Calu3 (cell line): ENCODE results near the gene MTG2. TPM values are rescaled to one million over a fixed set of nuclear protein-coding genes. Genes with fewer than 3 reads are reported as not detected.

Experiments used
- BruUV-seq: library from RNA; stranded (reverse); fragments of 400-500 nt; replicated peaks from 2 replicates; lab custom pipeline; 2021; lab: Mats Ljungman, UMichigan
- CTCF ChIA-PET: fragments of 300-600 bp; sonication (Branson Sonifier 250); formaldehyde crosslinking; loops from one replicate; lab custom pipeline; 2022; ENCODE audit warnings: antibody characterized with exemption; lab: Charles Lee
- DNase-seq: peaks from one replicate; pipeline ENCODE4 v3.0.0; 2022
- H3K27ac Mint-ChIP-seq: one replicate; pipeline ENCODE4 v1.8.0; 2022; ENCODE audit warnings: mixed read lengths; ENCODE audit not compliant: unreplicated experiment
- H3K27me3 Mint-ChIP-seq: one replicate; pipeline ENCODE4 v1.8.0; 2022; ENCODE audit warnings: mixed read lengths; ENCODE audit not compliant: unreplicated experiment
- H3K36me3 Mint-ChIP-seq: one replicate; pipeline ENCODE4 v1.8.0; 2022; ENCODE audit warnings: mild to moderate bottlenecking, moderate library complexity, mixed read lengths; ENCODE audit not compliant: insufficient read depth, unreplicated experiment
- H3K4me1 Mint-ChIP-seq: one replicate; pipeline ENCODE4 v1.8.0; 2022; ENCODE audit warnings: mild to moderate bottlenecking, low read depth, mixed read lengths; ENCODE audit not compliant: unreplicated experiment
- H3K4me3 Mint-ChIP-seq: one replicate; pipeline ENCODE4 v1.8.0; 2022; ENCODE audit warnings: mild to moderate bottlenecking, low read depth, moderate library complexity, mixed read lengths; ENCODE audit not compliant: unreplicated experiment
- H3K9me3 Mint-ChIP-seq: one replicate; pipeline ENCODE4 v1.8.0; 2022; ENCODE audit warnings: low read depth, mixed read lengths; ENCODE audit not compliant: unreplicated experiment
- intact Hi-C: fragments of 100-400 bp; cut with micrococcal nuclease; formaldehyde crosslinking; loops from one replicate; pipeline ENCODE4 v1.10.0; 2022; ENCODE audit not compliant: unreplicated experiment
- total RNA-seq: library from RNA; stranded (reverse); gene quantifications from 2 replicates; pipeline ENCODE4 v1.2.3, GENCODE V29; 2022
- TF ChIP-seq, protein P1 (sequence below): fragments of 200-600 bp; IDR thresholded peaks from one replicate; pipeline ENCODE4 v1.8.0; 2022; ENCODE audit warnings: antibody characterized with exemption; ENCODE audit not compliant: unreplicated experiment

The MTG2 gene
- total RNA-seq, 1 experiment from 2014 or later: 87.9 TPM

DNA sequence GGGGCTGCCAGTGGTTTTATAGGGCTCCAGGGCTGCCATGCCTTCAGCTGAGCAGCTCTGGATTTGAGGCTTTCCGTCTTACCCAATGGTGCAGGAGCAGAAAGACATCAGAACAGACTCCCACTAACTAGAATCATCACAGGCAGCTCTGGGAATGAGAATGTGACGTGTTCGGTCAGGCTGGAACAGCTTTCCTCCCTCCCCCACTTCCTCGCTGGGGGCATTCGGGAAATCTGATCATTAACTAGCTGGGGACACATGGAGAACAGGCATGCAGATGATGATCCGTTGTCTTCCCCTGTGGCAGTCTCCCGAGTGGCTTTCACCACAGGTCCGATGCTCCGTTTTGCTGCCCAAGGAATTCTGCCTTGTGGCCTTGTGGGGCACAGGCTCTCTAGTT is 5.5 kb upstream of the MTG2 start:
- no peak for DNase-seq
- Mint-ChIP-seq H3K9me3 (no peaks in the 10 kb centered on the region), H3K4me1 (peaks cover 8% of the 10 kb centered on the region), H3K36me3 (peaks cover 33% of the 10 kb centered on the region), H3K27me3 (no peaks in the 10 kb centered on the region), H3K27ac (no peak overlapping the region), H3K4me3 (no peak overlapping the region)
- TF ChIP-seq, protein P1, sequence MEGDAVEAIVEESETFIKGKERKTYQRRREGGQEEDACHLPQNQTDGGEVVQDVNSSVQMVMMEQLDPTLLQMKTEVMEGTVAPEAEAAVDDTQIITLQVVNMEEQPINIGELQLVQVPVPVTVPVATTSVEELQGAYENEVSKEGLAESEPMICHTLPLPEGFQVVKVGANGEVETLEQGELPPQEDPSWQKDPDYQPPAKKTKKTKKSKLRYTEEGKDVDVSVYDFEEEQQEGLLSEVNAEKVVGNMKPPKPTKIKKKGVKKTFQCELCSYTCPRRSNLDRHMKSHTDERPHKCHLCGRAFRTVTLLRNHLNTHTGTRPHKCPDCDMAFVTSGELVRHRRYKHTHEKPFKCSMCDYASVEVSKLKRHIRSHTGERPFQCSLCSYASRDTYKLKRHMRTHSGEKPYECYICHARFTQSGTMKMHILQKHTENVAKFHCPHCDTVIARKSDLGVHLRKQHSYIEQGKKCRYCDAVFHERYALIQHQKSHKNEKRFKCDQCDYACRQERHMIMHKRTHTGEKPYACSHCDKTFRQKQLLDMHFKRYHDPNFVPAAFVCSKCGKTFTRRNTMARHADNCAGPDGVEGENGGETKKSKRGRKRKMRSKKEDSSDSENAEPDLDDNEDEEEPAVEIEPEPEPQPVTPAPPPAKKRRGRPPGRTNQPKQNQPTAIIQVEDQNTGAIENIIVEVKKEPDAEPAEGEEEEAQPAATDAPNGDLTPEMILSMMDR: no peak
- BruUV-seq: no TSS peak
- CTCF ChIA-PET: interaction anchor here (0.7 to 1.1 kb wide), 2 partner anchors 58 to 125 kb away, joined by 5 to 6 read pairs; no protein-coding TSS in a partner anchor
- intact Hi-C loops: no loop called here

DNA sequence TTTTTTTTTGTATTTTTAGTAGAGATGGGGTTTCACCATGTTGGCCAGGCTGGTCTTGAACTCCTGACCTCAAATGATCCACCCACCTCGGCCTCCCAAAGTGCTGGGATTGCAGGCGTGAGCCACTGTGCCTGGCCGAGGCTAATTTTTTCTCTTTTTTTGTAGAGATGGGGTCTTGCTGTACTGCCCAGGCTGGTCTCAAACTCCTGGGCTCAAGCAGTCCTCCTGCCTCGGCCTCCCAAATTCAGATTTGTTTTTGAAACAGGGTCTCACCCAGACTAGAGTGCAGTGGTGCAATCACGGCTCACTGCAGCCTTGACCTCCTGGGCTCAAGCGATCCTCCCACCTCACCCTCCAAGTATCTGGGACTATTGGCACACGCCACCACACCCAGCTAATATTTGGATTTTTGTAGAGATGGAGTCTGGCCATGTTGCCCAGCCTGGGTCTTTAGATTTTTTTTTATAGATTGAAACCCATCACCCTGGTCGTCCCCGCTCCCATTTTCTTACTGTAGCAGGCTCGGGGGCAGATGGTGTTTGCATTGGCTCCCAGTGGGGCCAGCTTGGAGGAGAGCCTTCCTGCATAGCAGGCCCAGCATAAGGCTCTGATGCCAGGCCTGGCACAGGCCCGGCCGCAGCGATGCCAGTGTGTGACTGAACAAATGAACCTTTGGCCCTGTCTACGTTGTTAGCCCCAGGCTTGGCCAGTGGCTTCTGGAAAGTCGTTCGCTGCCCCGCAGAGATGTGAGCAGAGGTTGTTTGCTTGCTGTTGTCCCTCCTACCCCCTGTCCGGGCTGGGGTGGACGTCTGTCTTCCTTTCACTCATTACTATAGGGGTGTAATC is 4.3 kb upstream of the MTG2 start:
- intact Hi-C loops: no loop called here
- no peaks in the 10 kb centered on the region for H3K27me3 Mint-ChIP-seq
- CTCF ChIA-PET: interaction anchor here (1.1 kb wide), 1 partner anchor 124 kb away, joined by 6 read pairs; no protein-coding TSS in a partner anchor
- H3K27ac Mint-ChIP-seq: no peak overlapping the region
- BruUV-seq: no TSS peak
- no peaks in the 10 kb centered on the region for H3K9me3 Mint-ChIP-seq
- TF ChIP-seq, protein P1: no peak
- no peak for DNase-seq
- H3K4me3 Mint-ChIP-seq: no peak overlapping the region
- H3K4me1 Mint-ChIP-seq: peaks cover 8% of the 10 kb centered on the region
- peaks cover 46% of the 10 kb centered on the region for H3K36me3 Mint-ChIP-seq

DNA sequence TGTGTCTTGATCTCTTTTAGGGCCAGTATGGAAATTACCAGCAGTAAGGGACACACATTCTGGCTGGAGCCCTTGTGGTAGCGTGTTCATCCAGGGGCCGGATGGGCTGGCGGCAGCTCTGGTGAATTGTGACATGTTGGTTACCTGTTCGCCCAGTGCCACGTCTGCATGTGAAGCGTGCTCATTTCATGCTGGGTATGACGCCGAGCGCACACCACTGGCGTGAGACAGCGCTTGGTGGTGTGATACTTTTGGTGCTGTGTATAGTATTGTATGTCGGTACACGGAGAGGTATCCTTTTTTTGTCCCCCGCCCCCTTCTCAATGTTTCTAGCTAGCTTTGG is 3.7 kb upstream of the MTG2 start:
- H3K36me3 Mint-ChIP-seq: peaks cover 46% of the 10 kb centered on the region
- TF ChIP-seq, protein P1: no peak
- H3K4me3 Mint-ChIP-seq: no peak overlapping the region
- peaks cover 12% of the 10 kb centered on the region for H3K4me1 Mint-ChIP-seq
- CTCF ChIA-PET: no interaction called here
- intact Hi-C loops: no loop called here
- no peak for DNase-seq
- no TSS peak for BruUV-seq
- no peak overlapping the region for H3K27ac Mint-ChIP-seq
- no peaks in the 10 kb centered on the region for H3K9me3 Mint-ChIP-seq
- H3K27me3 Mint-ChIP-seq: no peaks in the 10 kb centered on the region

DNA sequence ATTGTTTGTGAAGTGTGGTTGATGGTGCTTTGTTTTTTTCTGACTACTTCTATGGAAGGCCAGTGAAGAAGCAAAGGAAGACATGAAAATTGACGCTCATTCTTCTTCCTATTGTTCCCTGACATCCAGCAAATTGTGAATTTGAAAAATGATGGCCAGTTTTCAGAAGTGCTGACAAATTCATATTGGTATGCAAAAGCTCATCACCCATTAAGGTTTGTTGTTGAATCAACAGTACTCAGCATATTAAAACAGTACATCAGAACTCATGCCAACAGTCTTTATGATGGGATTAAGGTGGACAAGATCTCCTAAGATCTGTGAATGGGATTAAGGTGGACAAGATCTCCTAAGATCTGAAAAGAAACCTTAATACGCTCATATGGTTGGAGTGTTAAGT is 1.0 kb upstream of the MTG2 start:
- H3K9me3 Mint-ChIP-seq: no peaks in the 10 kb centered on the region
- H3K27me3 Mint-ChIP-seq: no peaks in the 10 kb centered on the region
- intact Hi-C loops: no loop called here
- H3K27ac Mint-ChIP-seq: peak overlapping the region; percentile 96
- H3K4me1 Mint-ChIP-seq: peaks cover 21% of the 10 kb centered on the region
- CTCF ChIA-PET: no interaction called here
- TF ChIP-seq, protein P1: no peak
- no TSS peak for BruUV-seq
- DNase-seq: no peak
- H3K4me3 Mint-ChIP-seq: peak overlapping the region; percentile 94
- H3K36me3 Mint-ChIP-seq: peaks cover 35% of the 10 kb centered on the region
